ENCODE results near the gene PRUNE1. TPM values are rescaled to one million over a fixed set of nuclear protein-coding genes. Genes with fewer than 3 reads are reported as not detected.
A peak's percentile ranks its signal among the peaks of the same experiment; 100 is the strongest.

Gene PRUNE1
- total and polyA plus RNA-seq, 4 donors = 6.1 to 10.6 (median 9.4) TPM

DNA sequence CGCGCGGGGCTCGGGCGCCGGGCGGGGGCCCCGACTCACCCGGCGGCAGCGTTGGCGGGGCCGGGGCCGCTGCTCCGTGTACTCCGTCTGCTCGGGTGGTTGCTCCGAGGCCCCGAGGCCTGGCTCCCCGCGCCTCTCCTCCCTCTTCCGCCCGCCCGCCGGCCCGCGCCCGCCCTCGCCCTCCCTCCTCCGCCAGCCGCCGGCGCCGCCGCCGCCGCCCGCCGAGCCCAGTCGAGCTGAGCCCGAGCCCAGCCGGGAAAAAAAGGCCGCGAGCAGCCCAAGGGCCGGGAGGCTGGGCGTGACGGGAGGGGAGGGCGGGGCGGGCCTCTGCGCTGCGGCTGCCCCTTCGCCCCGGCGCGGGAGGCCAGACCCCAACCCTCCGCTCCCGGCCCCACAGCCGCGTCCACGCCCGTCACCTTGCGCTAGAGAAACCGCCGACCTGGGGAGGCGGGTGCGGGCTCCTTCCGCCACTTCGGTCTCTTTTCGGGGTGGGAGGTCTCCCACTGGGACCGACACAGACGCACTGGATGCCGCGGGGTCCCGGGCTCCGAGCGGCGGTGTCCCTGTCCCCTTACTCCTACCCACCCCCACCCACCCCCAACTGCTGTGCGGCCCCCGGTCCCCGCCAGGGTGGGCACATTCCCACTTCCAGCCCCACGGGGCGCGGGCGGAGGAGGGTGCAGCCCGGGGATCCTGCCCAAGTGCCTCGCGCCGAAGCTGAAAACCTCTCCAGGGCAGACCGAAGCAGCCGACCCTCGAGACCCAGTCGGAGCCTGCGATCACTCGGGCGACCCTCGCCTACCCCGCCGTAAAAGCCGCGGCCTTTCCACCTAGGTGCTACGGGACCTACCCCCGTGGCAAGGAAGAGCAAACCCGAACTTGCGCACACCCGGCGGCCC lies 33.4 kb upstream of the PRUNE1 start, which contains the start of gene CERS2 (continued):
- TF ChIP-seq ATF3 (IDR thresholded peaks at IDR 0.05) = no peak
- TF ChIP-seq, protein P1, sequence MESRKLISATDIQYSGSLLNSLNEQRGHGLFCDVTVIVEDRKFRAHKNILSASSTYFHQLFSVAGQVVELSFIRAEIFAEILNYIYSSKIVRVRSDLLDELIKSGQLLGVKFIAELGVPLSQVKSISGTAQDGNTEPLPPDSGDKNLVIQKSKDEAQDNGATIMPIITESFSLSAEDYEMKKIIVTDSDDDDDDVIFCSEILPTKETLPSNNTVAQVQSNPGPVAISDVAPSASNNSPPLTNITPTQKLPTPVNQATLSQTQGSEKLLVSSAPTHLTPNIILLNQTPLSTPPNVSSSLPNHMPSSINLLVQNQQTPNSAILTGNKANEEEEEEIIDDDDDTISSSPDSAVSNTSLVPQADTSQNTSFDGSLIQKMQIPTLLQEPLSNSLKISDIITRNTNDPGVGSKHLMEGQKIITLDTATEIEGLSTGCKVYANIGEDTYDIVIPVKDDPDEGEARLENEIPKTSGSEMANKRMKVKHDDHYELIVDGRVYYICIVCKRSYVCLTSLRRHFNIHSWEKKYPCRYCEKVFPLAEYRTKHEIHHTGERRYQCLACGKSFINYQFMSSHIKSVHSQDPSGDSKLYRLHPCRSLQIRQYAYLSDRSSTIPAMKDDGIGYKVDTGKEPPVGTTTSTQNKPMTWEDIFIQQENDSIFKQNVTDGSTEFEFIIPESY (IDR thresholded peaks at IDR 0.05) = no peak

DNA sequence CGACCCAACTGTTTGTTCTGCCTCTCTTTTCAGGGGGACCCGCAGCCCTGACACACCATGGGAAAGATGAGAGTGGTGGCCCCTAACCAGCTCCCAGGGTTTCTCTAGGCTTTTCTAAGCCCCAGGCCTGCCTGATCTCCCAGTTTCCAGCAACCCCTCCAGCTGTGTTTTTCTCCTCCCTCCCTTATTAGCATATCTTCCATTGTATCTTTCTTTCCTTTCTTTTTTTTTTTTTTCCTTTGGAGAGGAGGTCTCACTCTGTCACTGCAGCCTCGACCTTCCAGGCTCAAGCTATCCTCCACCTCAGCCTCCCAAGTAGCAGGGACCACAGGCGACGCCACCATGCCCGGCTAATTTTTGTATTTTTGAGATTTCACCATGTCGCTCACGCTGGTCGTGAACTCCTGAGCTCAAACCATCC lies 31.8 kb upstream of the PRUNE1 start:
- TF ChIP-seq TAF1 (conservative IDR thresholded peaks at IDR 0.05) = no peak
- TF ChIP-seq EGR1 (IDR thresholded peaks at IDR 0.05; ENCODE audit: low read depth in 2 of 2) = no peak
- TF ChIP-seq GABPA (IDR thresholded peaks at IDR 0.05 in 1 of 2, conservative IDR thresholded peaks at IDR 0.05 in 1 of 2) = no peak
- TF ChIP-seq JUND (IDR thresholded peaks at IDR 0.05) = no peak
- TF ChIP-seq SP1 (IDR thresholded peaks at IDR 0.05) = no peak
- TF ChIP-seq MAX (IDR thresholded peaks at IDR 0.05) = no peak
- TF ChIP-seq YY1 (IDR thresholded peaks at IDR 0.05) = no peak
- H3K27ac ChIP-seq (ENCODE audit: low read depth in 1 of 2, low read length in 2 of 2) = peak overlapping the region; percentile 86 to 87
- H3K9ac ChIP-seq (ENCODE audit: low read depth in 1 of 2, low read length in 2 of 2) = no peak overlapping the region
- H3K4me1 ChIP-seq (ENCODE audit: control insufficient read depth in 4 of 4, insufficient read depth in 4 of 4, low read length in 3 of 4) = peaks cover 16 to 62% (median 48%) of the 10 kb centered on the region in 4 donors
- DNase-seq (ENCODE audit: low spot score) = no peak
- H3K9me3 ChIP-seq (ENCODE audit: control insufficient read depth in 4 of 4, low read length in 3 of 4) = no peaks in the 10 kb centered on the region
- H3K4me3 ChIP-seq (ENCODE audit: low read depth in 1 of 3, low read length in 3 of 3) = no peak overlapping the region
- H3K36me3 ChIP-seq (ENCODE audit: control insufficient read depth in 4 of 4, insufficient read depth in 3 of 4, low read depth in 1 of 4, low read length in 3 of 4) = no peaks in the 10 kb centered on the region
- 94% methylated on average over 9 of the region's 9 CpGs for WGBS
- H3K27me3 ChIP-seq (ENCODE audit: control insufficient read depth in 4 of 4, insufficient read depth in 4 of 4, low read length in 3 of 4) = no peaks in the 10 kb centered on the region

- Histone ChIP-seq H3K4me3 (ENCODE audit: low read depth in 1 of 3, low read length in 3 of 3) (no peak overlapping the region), H3K27ac (ENCODE audit: low read depth in 1 of 2, low read length in 2 of 2) (peak overlapping the region; percentile 86 to 87), H3K9me3 (ENCODE audit: control insufficient read depth in 4 of 4, low read length in 3 of 4) (no peaks in the 10 kb centered on the region), H3K36me3 (ENCODE audit: control insufficient read depth in 4 of 4, insufficient read depth in 3 of 4, low read depth in 1 of 4, low read length in 3 of 4) (no peaks in the 10 kb centered on the region), H3K9ac (ENCODE audit: low read depth in 1 of 2, low read length in 2 of 2) (peak overlapping the region; percentile 21 to 64), H3K27me3 (ENCODE audit: control insufficient read depth in 4 of 4, insufficient read depth in 4 of 4, low read length in 3 of 4) (no peaks in the 10 kb centered on the region), H3K4me1 (ENCODE audit: control insufficient read depth in 4 of 4, insufficient read depth in 4 of 4, low read length in 3 of 4) (peaks cover 16 to 62% (median 50%) of the 10 kb centered on the region in 4 donors)
- peak; percentile 79 for DNase-seq (ENCODE audit: low spot score)
- WGBS = 28% methylated on average over 11 of the region's 11 CpGs
- TF ChIP-seq YY1 (IDR thresholded peaks at IDR 0.05) (peak; percentile 39), SP1 (IDR thresholded peaks at IDR 0.05) (peak; percentile 54), GABPA (IDR thresholded peaks at IDR 0.05 in 1 of 2, conservative IDR thresholded peaks at IDR 0.05 in 1 of 2) (peak in 1 of 2 donors; percentile 62), HNF4A (conservative IDR thresholded peaks at IDR 0.05) (peak; percentile 23 to 62), FOXA1 (IDR thresholded peaks at IDR 0.05) (no peak), EGR1 (IDR thresholded peaks at IDR 0.05; ENCODE audit: low read depth in 2 of 2) (no peak), MAX (IDR thresholded peaks at IDR 0.05) (no peak), ATF3 (IDR thresholded peaks at IDR 0.05) (peak; percentile 17), RXRA (IDR thresholded peaks at IDR 0.05) (peak; percentile 14 to 67), RAD21 (IDR thresholded peaks at IDR 0.05) (peak in 1 of 2 donors; percentile 20), JUND (IDR thresholded peaks at IDR 0.05) (peak; percentile 78 to 96)
- TF ChIP-seq, protein P2, sequence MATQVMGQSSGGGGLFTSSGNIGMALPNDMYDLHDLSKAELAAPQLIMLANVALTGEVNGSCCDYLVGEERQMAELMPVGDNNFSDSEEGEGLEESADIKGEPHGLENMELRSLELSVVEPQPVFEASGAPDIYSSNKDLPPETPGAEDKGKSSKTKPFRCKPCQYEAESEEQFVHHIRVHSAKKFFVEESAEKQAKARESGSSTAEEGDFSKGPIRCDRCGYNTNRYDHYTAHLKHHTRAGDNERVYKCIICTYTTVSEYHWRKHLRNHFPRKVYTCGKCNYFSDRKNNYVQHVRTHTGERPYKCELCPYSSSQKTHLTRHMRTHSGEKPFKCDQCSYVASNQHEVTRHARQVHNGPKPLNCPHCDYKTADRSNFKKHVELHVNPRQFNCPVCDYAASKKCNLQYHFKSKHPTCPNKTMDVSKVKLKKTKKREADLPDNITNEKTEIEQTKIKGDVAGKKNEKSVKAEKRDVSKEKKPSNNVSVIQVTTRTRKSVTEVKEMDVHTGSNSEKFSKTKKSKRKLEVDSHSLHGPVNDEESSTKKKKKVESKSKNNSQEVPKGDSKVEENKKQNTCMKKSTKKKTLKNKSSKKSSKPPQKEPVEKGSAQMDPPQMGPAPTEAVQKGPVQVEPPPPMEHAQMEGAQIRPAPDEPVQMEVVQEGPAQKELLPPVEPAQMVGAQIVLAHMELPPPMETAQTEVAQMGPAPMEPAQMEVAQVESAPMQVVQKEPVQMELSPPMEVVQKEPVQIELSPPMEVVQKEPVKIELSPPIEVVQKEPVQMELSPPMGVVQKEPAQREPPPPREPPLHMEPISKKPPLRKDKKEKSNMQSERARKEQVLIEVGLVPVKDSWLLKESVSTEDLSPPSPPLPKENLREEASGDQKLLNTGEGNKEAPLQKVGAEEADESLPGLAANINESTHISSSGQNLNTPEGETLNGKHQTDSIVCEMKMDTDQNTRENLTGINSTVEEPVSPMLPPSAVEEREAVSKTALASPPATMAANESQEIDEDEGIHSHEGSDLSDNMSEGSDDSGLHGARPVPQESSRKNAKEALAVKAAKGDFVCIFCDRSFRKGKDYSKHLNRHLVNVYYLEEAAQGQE (IDR thresholded peaks at IDR 0.05) = peak; percentile 62
Observed at GRCh38 chr1:150976879-150977694, 31.2 kb upstream of the PRUNE1 start.

Measured in liver (tissue), 9 donors.